Measurements from ENCODE around the gene PPP3R1.

Gene PPP3R1

GRCh38 chr2:68245672-68246071, 6.7 kb downstream of the PPP3R1 start:
- TF ChIP-seq REST (IDR thresholded peaks at IDR 0.05; ENCODE audit: insufficient read depth in 1 of 2, low read depth in 2 of 2, low read length in 2 of 2) (no peak), FOXP2 (optimal IDR thresholded peaks at IDR 0.05; ENCODE audit: borderline replicate concordance, extremely low read depth, extremely low read length, insufficient read depth) (no peak), SIN3A (IDR thresholded peaks at IDR 0.05; ENCODE audit: borderline replicate concordance, insufficient read depth, low read length) (no peak), TAF1 (IDR thresholded peaks at IDR 0.05; ENCODE audit: borderline replicate concordance, insufficient read depth, low read length) (no peak), POLR2AphosphoS5 (IDR thresholded peaks at IDR 0.05; ENCODE audit: low read depth, low read length) (no peak)

- TF ChIP-seq REST (IDR thresholded peaks at IDR 0.05; ENCODE audit: insufficient read depth in 1 of 2, low read depth in 2 of 2, low read length in 2 of 2), result no peak
- TF ChIP-seq SIN3A (IDR thresholded peaks at IDR 0.05; ENCODE audit: borderline replicate concordance, insufficient read depth, low read length), result no peak
- no peak for TF ChIP-seq POLR2AphosphoS5 (IDR thresholded peaks at IDR 0.05; ENCODE audit: low read depth, low read length)
- no peak for TF ChIP-seq FOXP2 (optimal IDR thresholded peaks at IDR 0.05; ENCODE audit: borderline replicate concordance, extremely low read depth, extremely low read length, insufficient read depth)
- no peak for TF ChIP-seq TAF1 (IDR thresholded peaks at IDR 0.05; ENCODE audit: borderline replicate concordance, insufficient read depth, low read length)
Measured at GRCh38 chr2:68245066-68245465, 7.3 kb downstream of the PPP3R1 start.

- TF ChIP-seq REST (IDR thresholded peaks at IDR 0.05; ENCODE audit: insufficient read depth in 1 of 2, low read depth in 2 of 2, low read length in 2 of 2) (no peak), POLR2AphosphoS5 (IDR thresholded peaks at IDR 0.05; ENCODE audit: low read depth, low read length) (no peak), FOXP2 (optimal IDR thresholded peaks at IDR 0.05; ENCODE audit: borderline replicate concordance, extremely low read depth, extremely low read length, insufficient read depth) (no peak), SIN3A (IDR thresholded peaks at IDR 0.05; ENCODE audit: borderline replicate concordance, insufficient read depth, low read length) (no peak), TAF1 (IDR thresholded peaks at IDR 0.05; ENCODE audit: borderline replicate concordance, insufficient read depth, low read length) (no peak)
Measured at GRCh38 chr2:68244456-68244855, 7.9 kb downstream of the PPP3R1 start.

GRCh38 chr2:68241732-68242131, 10.6 kb downstream of the PPP3R1 start:
- TF ChIP-seq TAF1 (IDR thresholded peaks at IDR 0.05; ENCODE audit: borderline replicate concordance, insufficient read depth, low read length), result no peak
- TF ChIP-seq SIN3A (IDR thresholded peaks at IDR 0.05; ENCODE audit: borderline replicate concordance, insufficient read depth, low read length), result no peak
- TF ChIP-seq POLR2AphosphoS5 (IDR thresholded peaks at IDR 0.05; ENCODE audit: low read depth, low read length), result no peak
- TF ChIP-seq FOXP2 (optimal IDR thresholded peaks at IDR 0.05; ENCODE audit: borderline replicate concordance, extremely low read depth, extremely low read length, insufficient read depth), result no peak
- no peak for TF ChIP-seq REST (IDR thresholded peaks at IDR 0.05; ENCODE audit: insufficient read depth in 1 of 2, low read depth in 2 of 2, low read length in 2 of 2)

- no peak for TF ChIP-seq POLR2AphosphoS5 (IDR thresholded peaks at IDR 0.05; ENCODE audit: low read depth, low read length)
- no peak for TF ChIP-seq REST (IDR thresholded peaks at IDR 0.05; ENCODE audit: insufficient read depth in 1 of 2, low read depth in 2 of 2, low read length in 2 of 2)
- TF ChIP-seq SIN3A (IDR thresholded peaks at IDR 0.05; ENCODE audit: borderline replicate concordance, insufficient read depth, low read length), result no peak
- TF ChIP-seq TAF1 (IDR thresholded peaks at IDR 0.05; ENCODE audit: borderline replicate concordance, insufficient read depth, low read length), result no peak
- TF ChIP-seq FOXP2 (optimal IDR thresholded peaks at IDR 0.05; ENCODE audit: borderline replicate concordance, extremely low read depth, extremely low read length, insufficient read depth), result no peak
Measured at GRCh38 chr2:68240446-68240845, 11.9 kb downstream of the PPP3R1 start.

Measured in PFSK-1 (cell line).